ENCODE results near the gene IMPDH1.
A peak's percentile ranks its signal among the peaks of the same experiment; 100 is the strongest.

IMPDH1 gene

DNA sequence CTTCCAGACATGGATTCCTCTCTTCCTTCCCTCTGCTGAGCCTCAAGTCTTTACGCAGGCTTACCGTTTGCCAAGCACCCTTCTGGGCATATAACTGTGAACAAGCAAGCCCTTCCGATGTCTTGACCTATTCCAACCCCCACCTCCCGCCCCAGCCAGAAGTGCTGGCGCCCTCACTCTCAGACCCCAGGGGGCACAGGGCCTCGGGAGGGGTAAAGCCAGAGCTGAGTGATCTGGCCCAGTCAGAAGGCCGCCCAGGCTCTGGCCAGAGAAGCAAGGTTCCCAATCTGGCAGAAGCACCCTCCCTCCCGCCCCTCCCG is 49.5 kb downstream of the IMPDH1 start:
- no peak for DNase-seq (ENCODE audit: low read depth, low spot score)

DNA sequence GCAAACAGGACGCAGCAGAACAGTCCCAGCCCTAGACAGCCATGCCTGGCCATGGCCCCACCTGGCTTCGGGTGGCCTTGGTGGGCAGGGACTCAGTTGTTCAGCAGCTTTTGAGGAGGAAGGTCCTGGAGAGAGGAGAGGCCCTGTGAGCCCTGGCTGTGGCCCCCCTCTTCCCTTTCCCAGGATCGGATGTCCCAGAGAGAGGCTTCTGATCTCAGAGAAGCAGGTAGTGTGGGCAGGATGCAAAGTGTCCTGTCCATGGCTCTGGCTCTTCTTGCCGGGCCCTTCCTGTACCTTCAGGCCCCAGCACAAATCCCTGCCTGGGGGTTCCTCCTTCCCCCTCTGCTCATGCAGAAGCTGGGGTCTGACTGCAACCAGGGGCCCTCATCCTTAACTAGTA is 49.8 kb downstream of the IMPDH1 start:
- no peak for DNase-seq (ENCODE audit: low read depth, low spot score)

GRCh38 chr7:128359336-128359735 is 50.4 kb downstream of the IMPDH1 start:
- no peak for DNase-seq (ENCODE audit: low read depth, low spot score)

DNA sequence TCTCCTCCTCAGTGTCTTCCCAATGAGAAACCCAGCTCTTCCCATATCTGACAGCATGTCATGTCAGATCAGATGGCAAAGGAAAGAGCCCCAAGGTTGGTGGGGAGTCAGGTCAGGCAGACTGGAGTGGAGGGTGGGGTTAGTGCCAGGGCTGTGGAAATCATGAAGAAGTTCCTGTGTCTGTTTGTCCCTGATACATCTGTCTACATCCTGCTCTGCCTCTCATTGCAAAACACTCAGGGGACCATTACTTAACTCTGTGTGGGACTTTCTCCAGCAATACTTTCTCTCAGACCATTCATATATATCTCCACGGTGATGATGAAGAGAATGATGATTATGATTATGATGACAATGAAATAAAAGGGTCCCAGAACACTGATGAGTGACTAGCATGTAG is 51.5 kb downstream of the IMPDH1 start:
- no peak for DNase-seq (ENCODE audit: low read depth, low spot score)

GRCh38 chr7:128357217-128357613 is 52.6 kb downstream of the IMPDH1 start:
- DNase-seq (ENCODE audit: low read depth, low spot score): no peak

DNA sequence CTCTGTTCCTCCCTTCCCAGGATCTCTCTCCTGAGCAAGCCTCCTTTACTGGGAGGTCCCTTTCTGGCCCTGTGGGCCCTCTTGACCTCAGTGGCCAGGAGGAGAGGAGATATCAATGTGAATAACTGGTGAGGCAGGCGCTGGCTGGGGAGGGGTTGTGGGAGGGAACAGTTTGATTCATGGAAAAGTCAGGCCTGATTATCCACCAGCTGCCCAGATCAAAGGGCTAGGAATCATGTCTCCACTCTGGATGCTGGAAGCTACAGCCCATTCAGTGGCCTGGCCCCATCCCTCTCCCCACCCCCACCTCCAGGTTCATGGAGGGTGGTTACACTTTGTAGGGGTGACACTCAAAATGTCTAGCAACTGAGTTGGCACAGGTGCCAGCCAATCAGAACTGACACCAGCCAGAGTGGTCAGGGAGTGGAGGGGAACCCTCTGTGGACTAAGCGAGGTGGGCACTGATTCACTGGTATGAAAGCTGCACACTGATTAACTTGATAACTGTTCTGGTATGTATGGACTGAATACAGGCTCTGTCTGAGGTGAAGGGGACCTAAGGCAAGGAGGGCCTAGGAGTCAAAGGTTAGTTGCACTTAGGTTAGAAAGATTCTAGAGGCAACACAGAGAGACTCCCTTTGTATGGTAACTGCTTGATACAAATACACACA is 53.1 kb downstream of the IMPDH1 start:
- no peak for DNase-seq (ENCODE audit: low read depth, low spot score)

DNA sequence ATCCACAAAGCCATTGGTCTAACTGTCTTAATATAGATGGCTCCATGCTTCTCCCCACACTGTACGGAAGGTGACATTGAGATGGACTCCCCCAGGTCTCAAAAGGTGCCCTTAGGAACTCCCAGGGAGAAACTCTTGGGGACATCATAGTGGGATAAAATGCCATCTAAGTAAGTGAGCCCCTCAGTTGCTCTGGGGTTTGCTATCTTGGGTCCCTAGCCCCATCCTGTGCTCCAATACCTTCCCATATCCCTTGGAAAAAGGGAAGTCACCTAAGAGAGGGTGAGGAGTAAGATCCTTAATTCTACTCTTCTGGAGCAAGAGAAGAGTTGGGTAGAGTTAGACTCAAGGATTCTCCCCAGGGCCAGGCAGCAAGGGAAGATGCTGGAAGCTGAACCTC is 56.2 kb downstream of the IMPDH1 start:
- DNase-seq (ENCODE audit: low read depth, low spot score): no peak

DNA sequence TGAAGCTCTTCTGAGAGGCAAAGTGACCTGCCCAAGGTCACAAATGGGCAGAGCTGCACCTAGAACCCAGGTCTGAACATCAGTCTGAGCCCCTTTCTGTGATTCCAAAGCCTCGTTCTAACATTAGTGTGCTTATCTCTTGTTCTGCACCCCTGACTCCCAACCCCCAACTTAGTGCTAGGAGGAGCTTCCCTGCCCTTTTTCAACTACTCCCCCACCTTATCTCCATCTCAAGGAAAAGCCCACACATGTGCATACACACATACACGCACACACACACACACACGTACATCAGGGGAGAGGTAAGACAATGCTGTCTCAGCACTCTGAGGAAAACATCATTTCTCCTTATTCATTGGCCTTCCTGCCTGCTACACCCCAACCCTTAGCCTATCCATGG is 56.6 kb downstream of the IMPDH1 start:
- DNase-seq (ENCODE audit: low read depth, low spot score): no peak

GRCh38 chr7:128352636-128353035 is 57.1 kb downstream of the IMPDH1 start:
- DNase-seq (ENCODE audit: low read depth, low spot score): no peak

- peak; percentile 63 for DNase-seq (ENCODE audit: low read depth, low spot score)
Measured at GRCh38 chr7:128352153-128352537, 57.6 kb downstream of the IMPDH1 start.

DNA sequence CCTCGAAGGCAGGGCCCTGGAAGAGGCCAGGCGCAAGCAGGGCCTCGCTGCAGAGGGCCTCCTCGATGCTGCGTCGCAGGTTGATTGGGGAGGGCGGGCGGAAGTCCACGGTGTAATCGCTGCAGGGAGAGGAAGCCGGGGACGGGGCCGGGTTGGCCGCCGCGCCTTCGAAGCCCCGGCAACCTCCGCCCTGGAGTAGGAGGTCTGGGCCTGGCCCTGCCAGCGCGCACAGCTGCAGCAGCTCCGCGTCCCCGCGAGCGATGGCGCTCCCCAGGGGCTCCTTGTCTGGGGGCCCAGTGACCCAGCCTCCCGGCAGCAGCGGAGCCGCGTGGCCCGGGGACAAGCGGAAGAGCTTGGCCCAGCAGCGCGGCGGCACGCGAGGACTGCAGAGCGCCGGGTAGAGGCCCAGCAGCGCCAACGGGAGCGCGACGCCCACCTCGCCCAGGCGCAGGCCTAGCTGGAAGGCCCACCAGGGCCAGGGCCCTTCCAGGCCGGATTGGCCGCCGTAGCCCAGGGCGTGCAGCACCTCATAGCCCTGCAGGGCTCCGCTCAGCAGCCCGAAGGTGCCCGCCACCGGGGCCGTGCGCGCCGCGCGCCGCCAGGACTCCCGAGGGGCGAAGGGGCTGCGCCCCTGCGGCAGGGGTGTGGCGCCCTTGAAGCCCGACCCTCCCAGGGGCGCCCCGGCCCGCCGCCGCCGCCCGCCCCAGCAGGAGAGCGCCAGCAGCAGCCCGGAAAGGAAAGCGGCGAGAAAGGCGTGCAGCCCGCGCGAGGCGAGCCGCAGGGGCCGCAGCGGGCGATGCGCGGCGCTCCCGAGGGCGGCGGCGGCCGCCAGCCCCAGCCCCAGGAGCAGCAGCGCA is 58.3 kb downstream of the IMPDH1 start:
- DNase-seq (ENCODE audit: low read depth, low spot score): no peak

GRCh38 chr7:128350708-128351295 is 59.0 kb downstream of the IMPDH1 start:
- no peak for DNase-seq (ENCODE audit: low read depth, low spot score)

DNA sequence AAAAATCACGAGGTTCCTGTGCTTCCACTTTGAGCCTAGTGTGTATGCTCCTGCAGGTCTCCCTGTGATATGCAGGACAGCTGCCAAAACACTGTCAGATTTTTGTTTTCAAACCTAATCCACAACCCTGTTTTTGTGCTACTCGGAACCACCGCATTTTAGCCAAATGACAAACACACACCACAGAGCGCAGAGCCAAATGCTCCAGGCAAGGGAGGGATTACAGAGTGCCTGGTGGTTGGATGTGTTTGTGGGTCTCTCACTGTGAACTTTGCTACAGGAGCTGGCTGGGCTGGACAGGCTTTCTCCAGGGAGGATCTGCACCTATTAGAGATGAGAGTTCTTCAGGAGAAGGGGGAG is 60.3 kb downstream of the IMPDH1 start:
- no peak for DNase-seq (ENCODE audit: low read depth, low spot score)

DNA sequence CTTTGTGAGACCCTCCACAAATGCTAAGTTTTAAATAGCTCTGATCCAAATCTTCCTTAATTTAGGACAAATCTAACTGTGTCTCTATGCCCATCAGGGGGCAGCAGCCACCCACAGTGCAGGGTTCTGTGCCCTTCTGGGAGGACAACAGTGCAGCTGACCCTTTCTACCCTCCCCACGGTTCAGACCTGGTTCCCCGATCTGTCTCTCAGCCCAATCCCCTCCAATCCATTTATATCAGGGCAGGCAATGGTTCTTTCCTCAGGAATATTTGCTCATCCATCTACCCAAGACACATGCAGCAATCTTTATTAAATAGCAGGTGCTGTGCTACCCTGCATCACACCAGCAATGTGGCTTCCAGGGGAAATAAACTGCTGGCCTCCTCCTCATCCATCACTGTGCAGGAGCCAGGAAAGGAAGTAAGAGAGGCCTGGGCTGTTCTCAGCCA is 62.1 kb downstream of the IMPDH1 start:
- no peak for DNase-seq (ENCODE audit: low read depth, low spot score)

GRCh38 chr7:128344431-128344774 is 65.4 kb downstream of the IMPDH1 start:
- no peak for DNase-seq (ENCODE audit: low read depth, low spot score)

DNA sequence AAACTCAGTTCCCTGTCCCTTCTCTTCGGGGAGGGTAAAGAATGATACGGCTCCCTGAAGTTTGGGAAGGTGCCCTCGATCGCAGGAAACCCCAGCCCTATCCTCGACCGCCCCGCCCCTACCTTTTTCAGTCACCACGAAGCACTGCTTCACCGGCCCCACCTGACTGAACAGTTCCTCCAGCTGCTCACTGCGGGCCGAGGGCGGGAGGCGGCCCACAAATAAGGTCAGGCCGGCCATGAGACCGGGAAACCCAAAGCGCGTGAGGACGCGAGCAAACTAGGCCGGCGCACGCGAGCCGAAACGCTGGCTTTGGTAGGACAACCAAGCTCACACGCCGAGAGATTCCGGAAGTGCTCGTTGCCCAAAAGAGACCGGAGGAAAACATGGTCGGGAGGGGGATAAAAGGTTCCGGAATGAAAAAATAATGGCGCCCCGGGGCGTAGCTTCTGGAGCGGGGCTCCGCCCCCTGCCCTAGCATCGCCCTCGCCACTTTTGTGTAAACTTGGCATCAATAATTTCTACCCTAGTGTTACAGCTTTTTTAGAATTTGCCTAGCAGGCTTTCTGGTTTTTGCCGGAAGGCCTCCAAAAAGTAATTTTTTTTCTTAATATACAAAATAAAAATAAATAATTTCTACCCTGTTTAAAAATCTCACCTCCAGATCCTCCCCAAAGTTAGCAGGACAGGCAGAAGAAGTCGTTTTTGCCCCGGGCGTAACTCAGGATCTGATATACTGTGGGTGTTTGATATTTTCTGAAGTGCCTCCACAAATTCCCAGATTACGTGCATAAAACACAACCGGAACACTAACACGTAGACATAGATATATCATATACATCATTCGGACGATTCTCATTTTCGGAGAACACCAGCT is 66.0 kb downstream of the IMPDH1 start, which contains the start of gene RBM28:
TSS of gene RBM28 (minus strand) at position 355 of the 877 bp plus-strand sequence. CDS start at position 240, 115 bp downstream.
- DNase-seq (ENCODE audit: low read depth, low spot score): peak; percentile 56

Data from iPS DF 19.7 (cell line).